ENCODE measurements around the gene TACC3. TPM values are rescaled to one million over a fixed set of nuclear protein-coding genes. Genes with fewer than 3 reads are reported as not detected.

Gene TACC3
- polyA plus RNA-seq, 1 of the 3 experiments (the other 2 are of a cell fraction), result 49.5 TPM

GRCh38 chr4:1768367-1769034, 47.2 kb downstream of the TACC3 start:
- CTCF ChIA-PET, result interaction anchor here (0.8 to 3.3 kb wide), 23 partner anchors 7 to 142 kb away, joined by 3 to 21 read pairs (median 4); no protein-coding TSS in a partner anchor
- POLR2A ChIA-PET, result no interaction called here
- no peak for DNase-seq

More at GRCh38 chr4:1768367-1769034, 47.2 kb downstream of the TACC3 start:
- 92% methylated on average over 21 of the region's 23 CpGs for WGBS (ENCODE audit: low lambda C conversion rate)
- TF ChIP-seq YY1 (IDR thresholded peaks at IDR 0.05; ENCODE audit: low read depth) (no peak), TAF1 (IDR thresholded peaks at IDR 0.05; ENCODE audit: borderline replicate concordance, low read depth, low read length) (no peak), IRF3 (IDR thresholded peaks at IDR 0.05; ENCODE audit: low read depth, low read length) (no peak), ELF1 (IDR thresholded peaks at IDR 0.05) (no peak), REST (IDR thresholded peaks at IDR 0.05; ENCODE audit: low read depth, low read length) (no peak), SIN3A (IDR thresholded peaks at IDR 0.05; ENCODE audit: borderline replicate concordance, low read depth, low read length) (no peak), ZBTB33 (IDR thresholded peaks at IDR 0.05; ENCODE audit: borderline replicate concordance, low read depth) (no peak), GATA2 (CRISPR knock-in tag; IDR thresholded peaks at IDR 0.05) (no peak), NFIC (IDR thresholded peaks at IDR 0.05; ENCODE audit: borderline replicate concordance) (no peak), MXI1 (IDR thresholded peaks at IDR 0.05; ENCODE audit: low read depth, low read length) (no peak), POLR2AphosphoS5 (IDR thresholded peaks at IDR 0.05; ENCODE audit: low read depth, low read length) (no peak)
- TF ChIP-seq, protein P1, sequence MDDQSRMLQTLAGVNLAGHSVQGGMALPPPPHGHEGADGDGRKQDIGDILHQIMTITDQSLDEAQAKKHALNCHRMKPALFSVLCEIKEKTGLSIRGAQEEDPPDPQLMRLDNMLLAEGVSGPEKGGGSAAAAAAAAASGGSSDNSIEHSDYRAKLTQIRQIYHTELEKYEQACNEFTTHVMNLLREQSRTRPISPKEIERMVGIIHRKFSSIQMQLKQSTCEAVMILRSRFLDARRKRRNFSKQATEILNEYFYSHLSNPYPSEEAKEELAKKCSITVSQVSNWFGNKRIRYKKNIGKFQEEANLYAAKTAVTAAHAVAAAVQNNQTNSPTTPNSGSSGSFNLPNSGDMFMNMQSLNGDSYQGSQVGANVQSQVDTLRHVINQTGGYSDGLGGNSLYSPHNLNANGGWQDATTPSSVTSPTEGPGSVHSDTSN (IDR thresholded peaks at IDR 0.05), result no peak
- no peaks in the 10 kb centered on the region for H3K36me3 ChIP-seq (replicated peaks in 1 of 2; ENCODE audit: control insufficient read depth in 1 of 2, insufficient read depth in 2 of 2, low read length in 1 of 2)
- no peaks in the 10 kb centered on the region for H3K9me2 ChIP-seq
- no peak overlapping the region for H3K4me3 ChIP-seq (ENCODE audit: low read depth in 2 of 2, low read length in 1 of 2)
- no peak overlapping the region for H3K4me2 ChIP-seq
- H3K79me2 ChIP-seq (ENCODE audit: insufficient read depth), result no peaks in the 10 kb centered on the region
- no peaks in the 10 kb centered on the region for H3F3A ChIP-seq (replicated peaks; ENCODE audit: insufficient read depth)
- H3K27me3 ChIP-seq (ENCODE audit: insufficient read depth), result no peaks in the 10 kb centered on the region
- no peak overlapping the region for H3K27ac ChIP-seq (ENCODE audit: low read depth in 2 of 2, low read length in 1 of 2)
- no peak overlapping the region for H3K9ac ChIP-seq
- H2AFZ ChIP-seq (ENCODE audit: low read depth), result no peak overlapping the region
- peaks cover 0 to 26% of the 10 kb centered on the region in 2 experiments; a peak in 1 of 4 replicates for H3K4me1 ChIP-seq (ENCODE audit: control insufficient read depth in 1 of 2, insufficient read depth in 2 of 2, low read depth in 1 of 2, low read length in 1 of 2)
- no peaks in the 10 kb centered on the region for H3K9me3 ChIP-seq
- no peaks in the 10 kb centered on the region for H4K20me1 ChIP-seq (ENCODE audit: insufficient read depth)

Measured in SK-N-SH (cell line).